HG02852 (cell line): Measurements from ENCODE around the gene MID1IP1.

Experiments used
- ATAC-seq: cut with Tn5 transposase; IDR thresholded peaks from one replicate; pipeline ENCODE4 v1.9.1; 2021; ENCODE audit warnings: mild to moderate bottlenecking, moderate library complexity; ENCODE audit not compliant: unreplicated experiment

MID1IP1 gene

GRCh38 chrX:38811515-38812243, 10.4 kb downstream of the MID1IP1 start:
- ATAC-seq: no peak

DNA sequence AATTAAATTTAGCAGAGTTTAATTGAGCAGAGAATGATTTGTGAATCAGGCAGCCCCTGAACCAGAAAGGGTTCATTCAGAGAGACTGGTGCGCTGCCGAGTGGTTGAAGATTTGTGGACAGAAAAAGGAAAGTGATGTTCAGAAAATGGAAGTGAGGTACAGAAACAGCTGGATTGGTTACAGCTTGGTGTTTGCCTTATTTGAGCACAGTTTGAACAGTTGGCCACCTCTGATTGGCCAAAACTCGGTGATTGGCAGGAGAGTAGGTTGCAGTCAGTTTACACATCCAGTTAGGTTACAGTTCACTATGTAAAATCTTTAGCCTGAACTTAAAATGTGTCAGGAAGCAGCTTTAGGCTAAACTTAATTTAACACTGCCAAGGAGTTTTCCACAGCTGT, 14.9 kb downstream of the MID1IP1 start:
- no peak for ATAC-seq

DNA sequence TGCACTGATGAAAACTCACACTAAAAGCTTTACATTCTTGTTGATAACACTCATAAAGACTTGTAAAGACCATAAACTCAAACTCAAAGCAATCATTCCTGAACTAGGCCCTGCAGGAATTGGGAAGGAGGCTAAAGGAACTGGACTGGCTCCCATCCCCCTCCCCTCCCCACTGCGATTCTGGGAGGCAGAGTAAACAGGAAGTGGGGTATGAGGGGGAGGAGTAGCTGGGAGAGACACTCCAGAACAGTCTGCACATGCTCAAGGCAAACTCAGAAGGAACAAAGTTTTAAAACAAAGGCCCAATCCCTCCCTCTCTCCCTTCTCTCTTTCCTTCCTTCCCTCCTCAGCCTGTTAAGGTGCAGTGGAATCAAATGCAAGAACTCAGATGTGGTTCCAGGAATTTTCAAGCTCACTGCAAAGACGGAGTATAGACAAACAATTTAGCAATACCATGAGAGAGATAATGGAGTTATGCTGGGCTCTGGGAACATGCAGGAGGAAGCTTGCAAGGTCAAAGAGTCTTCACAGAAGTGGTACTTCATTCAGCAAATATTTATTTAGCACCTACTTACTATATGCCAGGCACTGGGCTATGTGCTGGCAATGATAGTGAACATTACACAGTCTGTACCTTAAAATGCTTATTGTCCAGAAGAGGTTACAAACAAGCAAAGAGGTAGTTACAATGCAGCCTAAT, 15.9 kb downstream of the MID1IP1 start:
- ATAC-seq: no peak

DNA sequence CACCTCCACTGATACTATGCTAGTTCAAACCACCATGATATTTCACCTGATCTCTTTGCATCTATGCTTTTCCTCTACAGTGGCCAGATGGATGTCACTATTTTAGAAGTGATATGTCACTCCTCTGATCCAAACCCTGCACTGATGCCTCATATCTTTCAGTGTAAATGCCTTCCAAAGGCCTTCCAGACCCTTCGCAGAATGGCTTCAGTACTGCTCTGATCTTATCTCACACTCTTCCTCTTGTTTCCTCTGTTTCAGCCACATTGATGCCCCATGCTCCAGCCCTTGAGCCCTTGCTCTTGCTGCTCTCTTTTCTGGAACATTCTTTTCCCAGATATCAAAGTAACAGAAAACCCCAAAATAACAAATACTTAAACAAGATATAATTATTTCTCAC, 17.9 kb downstream of the MID1IP1 start:
- no peak for ATAC-seq

DNA sequence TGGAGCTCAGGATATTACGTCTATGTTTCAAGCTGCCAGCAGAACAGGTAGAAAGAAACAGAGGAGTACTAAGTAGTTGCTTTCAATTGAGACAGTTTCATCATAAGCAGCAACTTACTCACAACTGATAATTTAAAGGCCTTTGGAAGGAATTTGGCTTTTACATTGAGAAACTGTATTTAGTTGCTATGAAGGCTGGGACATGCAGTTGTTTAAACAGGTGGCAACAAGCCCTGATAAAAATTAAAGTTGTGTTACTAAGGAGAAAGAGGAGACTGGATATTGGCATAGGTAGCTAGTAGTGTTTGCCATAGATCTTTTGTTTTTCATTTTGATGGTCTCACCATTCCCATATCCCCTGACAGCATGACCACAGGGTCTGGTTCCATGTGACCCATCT, 18.4 kb downstream of the MID1IP1 start:
- ATAC-seq: no peak

- no peak for ATAC-seq
These were observed 19.5 kb downstream of the MID1IP1 start for GRCh38 chrX:38820751-38821150.

DNA sequence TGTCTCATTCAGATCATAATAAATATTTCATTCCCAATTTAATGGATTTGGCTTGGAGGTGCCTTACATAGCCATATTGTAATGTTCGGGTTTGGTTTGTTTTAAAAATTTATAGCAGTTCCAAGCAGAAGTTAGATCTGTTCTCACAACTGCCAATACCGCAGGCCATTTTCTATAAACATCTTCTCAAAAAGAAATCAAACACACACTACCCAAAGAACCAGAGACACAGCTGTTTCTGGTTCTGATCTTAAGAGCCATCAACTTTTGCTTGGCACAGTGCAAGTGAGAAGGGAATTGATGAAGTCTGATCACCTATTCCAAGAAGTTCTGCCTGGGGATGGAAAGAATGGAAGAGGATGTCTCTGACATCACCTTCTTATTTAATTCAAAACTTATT, 22.9 kb downstream of the MID1IP1 start:
- ATAC-seq: no peak

DNA sequence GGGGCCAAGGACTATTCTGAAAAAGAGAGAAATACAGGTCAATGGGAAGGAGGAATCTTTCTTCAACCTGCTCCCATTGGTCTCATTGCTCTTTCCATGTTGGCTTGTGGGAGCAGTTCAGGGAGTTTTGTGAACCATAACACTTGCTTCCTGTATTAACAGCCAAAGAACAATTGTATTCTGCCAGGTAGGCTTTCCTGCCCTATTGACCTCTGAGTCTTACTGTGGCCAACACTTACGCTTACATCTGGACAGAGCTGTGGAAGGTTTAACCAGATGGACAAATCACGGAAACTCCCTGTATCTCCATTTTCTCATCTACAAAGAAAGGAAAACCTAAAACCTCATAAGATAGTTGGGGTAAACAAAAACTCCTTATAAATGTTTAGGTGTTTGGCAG, 30.7 kb downstream of the MID1IP1 start:
- no peak for ATAC-seq

DNA sequence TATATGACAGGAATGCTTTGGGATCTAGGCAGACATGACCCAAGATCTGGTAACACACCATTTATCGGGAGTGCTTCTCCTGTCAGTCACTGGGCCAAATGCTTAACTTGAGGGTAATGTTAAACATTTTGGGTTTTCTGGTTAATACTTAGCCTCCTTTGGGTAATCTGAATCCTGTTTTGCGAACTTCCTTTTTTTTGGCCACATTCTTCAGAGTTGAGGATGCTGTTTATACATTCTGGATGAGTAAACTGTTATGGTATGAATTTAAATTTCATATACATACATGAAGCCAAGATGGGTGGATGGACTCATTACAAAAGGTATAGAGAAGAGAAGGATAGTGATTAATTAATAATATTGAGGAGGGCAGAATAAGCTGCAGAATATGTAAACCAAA, 36.1 kb downstream of the MID1IP1 start:
- no peak for ATAC-seq

GRCh38 chrX:38839277-38839676, 38.0 kb downstream of the MID1IP1 start:
- no peak for ATAC-seq

DNA sequence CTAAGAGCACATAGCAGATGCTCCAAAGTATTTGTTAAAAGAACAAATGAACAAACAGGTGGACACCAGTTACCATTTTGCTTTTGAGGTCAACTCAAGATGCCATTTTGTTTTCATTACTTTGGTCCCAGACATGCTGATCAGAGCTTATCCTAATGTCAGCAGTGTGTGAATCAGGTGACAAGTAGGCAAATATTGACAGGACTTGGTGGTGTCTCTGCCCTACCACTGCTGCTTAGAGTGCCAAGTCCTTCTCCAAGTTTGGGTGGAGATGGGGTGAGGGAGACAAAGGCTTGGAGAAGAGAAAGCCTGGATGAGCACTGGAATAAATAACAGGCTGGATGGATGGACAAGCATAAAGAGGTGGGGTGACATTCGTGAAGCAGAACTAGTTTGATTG, 38.7 kb downstream of the MID1IP1 start:
- no peak for ATAC-seq

DNA sequence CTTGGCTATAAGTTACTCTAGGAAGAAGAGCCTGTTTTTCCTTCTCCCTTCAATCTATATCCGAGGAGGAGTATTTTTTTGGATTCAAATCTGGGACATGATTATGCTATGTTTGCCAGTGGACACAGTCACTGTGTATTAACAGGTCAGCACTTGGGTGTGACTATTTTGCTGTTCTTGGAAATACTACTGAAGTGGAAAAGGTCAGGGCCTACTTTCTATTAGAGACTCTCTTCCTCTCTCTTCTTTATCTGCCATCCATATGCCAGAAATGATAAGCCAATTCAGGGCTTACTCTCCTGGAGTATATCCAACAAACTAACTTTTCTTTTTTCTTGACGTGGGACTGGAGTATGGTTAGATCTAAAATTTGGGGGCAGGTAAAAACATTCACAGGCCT, 40.5 kb downstream of the MID1IP1 start:
- ATAC-seq: no peak

DNA sequence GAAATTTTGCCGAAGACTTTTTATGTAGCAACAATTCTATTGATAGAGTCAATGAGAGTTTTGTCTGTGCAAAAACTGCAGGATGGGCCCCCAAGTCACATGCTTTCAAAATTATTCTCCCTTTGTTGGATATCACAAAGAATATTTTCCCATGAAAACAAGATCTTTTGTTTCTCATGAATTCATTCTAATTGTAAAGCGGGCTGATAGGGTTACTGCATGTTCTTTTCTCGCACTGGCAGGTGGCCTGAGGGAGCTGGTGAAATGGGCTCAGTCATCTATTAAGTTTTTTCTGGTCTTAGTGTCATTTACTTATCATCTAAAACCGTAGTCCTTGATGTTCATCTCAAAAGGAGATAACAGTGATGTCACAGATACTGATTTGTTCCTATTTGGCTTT, 44.2 kb downstream of the MID1IP1 start:
- ATAC-seq: no peak

DNA sequence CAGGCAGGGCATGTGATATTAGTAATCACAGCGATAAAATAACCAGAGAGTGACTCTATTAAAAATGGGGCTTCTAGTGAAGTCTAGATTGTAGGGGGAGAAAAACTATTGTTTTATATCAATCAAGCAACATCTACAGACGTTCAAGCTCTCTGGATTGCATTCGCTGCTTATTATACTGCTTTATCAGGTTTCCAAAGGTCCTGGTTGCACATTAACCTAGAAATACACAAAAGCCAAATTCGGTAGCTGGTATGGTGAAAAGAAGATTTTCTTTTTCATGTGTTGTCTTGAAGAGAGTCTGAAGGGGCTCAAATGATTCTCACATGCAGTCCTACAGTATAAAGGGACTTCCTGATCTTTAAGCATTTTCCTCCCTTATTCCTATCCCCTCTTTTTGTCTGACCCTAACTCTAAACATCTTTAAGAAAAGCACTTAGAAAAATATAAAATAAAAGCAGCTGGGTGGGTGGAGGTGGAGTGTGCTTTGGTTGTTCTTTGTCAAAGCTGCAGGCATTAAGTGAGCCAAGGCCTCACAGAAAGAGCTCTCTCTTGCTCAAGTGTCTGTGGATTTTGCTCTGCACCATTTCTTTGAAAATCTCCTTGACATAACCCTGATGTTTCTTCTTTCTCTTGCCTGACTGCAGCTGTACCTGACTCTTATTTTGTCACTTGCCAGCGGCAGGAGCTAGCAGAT, 46.1 kb downstream of the MID1IP1 start:
- no peak for ATAC-seq

GRCh38 chrX:38847903-38848230, 46.6 kb downstream of the MID1IP1 start:
- no peak for ATAC-seq

GRCh38 chrX:38848671-38849455, 47.6 kb downstream of the MID1IP1 start:
- no peak for ATAC-seq

DNA sequence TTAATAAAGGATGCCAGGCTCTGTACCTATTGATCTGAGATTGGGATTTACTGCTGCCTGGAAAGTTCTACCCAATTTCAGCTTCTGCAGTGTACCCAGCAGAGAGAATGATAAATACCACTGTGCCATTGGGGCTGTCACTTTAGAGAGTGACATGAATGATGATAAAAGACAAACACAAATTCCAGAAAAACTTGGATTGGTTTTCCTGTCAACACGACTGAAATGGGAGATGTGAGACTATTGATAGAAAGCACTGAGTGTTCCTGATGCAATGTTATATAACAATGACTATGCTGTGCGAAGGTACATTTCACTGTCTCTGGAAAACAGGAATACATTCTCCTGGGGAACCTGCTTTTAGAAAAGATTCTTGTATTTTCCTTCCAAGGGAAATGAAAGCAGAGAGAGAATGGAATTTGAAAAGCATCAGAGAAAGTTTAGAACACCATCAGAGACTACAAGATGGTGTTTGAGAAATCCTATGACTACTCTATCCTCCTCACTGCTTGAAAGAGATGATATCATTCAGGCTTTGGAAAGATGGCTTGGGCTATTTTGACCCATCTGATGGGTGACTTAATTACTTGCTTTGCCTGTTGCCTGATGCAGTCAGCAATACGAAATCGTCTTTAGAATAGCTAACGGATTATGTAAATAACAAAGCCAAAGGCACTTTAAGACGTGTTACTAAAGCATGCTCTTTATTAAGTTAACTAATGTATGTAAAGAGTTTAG, 49.7 kb downstream of the MID1IP1 start:
- ATAC-seq: no peak

DNA sequence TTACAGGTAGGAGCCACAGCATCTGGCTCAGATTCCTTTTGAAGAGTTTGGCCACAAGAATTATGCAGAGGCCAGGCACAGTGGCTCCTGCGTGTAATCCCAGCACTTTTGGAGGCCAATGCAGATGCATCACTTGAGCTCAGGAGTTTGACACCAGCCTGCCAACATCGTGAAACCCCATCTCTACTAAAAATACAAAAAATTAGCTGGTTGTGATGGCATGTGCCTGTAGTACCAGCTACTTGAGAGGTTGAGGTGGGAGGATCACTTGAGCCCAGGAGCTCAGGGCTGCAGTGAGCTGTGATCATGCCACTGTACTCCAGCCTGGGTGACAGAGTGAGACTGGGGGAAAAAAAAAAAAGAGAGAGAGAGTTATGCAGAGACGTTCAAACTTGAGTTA, 53.0 kb downstream of the MID1IP1 start:
- ATAC-seq: no peak
